DMS53 treated with DMSO at 0.1 percent for 48 hours (cell line): ENCODE results near the gene IGSF3.
"Not testable (repeated sequence)": the region's sequence is repeated elsewhere in the genome, so short reads cannot be mapped to it uniquely, and the experiment has no call there.

Source experiments
- DNase-seq: peaks from one replicate; lab custom pipeline; 2025; ENCODE audit not compliant: unreplicated experiment; lab: John Stamatoyannopoulos, UW

IGSF3 gene

DNA sequence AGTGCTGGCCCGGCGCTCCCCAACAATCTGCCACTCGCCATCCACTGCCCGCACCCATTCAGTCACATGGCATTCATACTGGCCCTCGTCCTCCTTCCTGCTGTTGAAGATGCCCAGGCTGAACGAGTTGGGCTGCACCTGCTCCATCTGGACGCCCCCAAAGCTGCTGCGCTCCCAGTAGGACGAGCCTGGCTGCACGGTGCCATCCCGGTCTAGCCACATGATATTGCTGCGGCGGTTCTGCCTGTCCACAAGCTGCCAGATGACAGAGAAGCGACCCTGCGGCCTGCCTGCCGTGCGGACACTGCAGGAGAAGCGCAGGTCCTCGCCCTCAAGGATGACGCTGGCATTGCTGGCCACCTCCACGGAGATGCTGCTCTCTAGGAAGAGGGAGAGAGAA, 63.9 kb downstream of the IGSF3 start:
- not testable (repeated sequence) for DNase-seq

DNA sequence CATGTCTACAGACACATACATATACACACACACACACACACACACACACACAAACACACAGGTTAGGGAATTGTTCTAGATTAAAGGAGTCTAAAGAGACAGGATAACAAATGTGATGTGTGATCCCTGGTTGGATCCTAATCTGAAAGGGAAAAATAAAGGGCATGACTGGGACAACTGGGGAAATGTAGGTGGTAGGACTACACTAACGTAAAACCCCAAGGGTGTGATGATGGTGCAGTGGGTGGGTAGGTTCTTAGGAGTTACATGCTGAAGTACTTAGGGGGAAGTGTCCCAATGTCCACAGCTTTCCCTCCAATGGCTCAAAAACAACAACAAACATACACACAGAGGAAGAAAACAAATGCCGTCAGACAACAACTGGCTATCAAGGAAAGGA, 68.2 kb downstream of the IGSF3 start:
- not testable (repeated sequence) for DNase-seq

DNA sequence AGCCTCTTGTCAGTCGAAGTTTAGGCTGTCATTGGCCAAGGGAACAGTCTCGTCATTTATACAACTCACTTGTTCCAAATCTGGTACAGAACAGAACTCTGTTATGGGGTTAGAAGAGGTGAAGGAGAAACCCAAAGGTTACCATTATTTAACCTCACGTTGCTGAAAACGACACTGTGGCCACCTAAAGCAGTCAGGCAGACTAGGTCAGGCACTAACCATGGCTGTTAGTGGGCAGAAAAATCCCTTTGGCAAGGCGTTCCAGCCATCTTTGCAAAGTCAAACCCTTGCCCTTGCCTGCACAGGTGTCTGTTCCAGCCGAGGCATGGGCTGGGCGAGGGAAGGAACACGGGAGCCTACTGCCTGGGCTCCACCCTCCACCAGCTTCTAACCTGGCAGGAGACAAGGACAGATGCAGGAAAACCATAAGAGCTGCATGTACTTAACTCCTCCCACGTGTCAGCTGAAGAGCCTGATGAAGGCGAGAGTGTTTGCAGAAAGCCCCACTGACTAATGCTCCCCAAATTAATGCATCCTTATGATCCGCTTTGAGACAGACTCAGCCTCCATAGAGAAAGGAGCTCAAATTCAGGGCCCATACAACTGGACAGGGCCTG, 69.0 kb downstream of the IGSF3 start:
- not testable (repeated sequence) for DNase-seq

DNA sequence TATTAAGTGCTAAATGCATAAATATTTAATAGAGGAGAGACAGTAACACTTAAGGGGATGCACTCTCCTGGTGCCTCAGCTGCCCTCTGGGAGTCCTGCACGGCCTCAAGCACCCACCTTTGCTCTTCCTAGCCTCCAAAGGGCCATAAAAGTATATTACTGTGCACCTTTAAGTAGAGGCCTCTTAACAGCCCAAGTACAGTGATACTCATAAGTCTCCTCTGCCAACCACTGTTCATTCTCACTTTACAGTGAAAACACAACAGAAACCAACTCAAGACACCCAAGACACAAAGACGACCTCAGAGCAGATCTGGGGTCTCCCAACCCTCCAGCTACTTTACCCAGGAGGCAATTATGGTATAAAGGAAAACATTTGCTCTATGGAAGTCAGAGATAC, 70.1 kb downstream of the IGSF3 start:
- not testable (repeated sequence) for DNase-seq

DNA sequence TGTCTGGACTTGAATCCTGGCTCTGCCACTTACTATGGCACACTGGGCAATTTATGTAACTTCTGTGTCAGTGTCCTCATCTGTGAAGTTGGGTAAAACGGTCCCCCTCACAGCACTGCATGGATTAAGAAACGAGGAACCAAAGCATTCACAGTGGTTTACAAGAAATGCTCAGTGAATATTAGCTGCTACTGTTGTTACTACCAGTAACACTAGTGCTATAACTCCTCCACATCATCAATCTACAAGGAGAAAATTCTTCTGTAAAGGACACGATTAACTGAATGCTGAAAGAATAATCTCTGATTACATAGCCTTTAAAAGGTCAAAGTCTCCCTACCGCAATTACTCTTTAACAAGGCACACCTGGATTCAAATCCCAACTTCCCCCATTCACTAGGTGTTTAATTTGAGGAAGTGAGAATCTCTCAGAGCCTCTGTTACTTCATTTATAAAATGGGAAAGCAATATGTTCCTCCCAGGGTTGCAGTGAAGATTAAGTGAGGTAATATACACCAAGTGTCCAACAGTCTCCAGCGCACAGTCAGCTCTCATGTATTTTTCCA, 70.7 kb downstream of the IGSF3 start:
- DNase-seq, result not testable (repeated sequence)

DNA sequence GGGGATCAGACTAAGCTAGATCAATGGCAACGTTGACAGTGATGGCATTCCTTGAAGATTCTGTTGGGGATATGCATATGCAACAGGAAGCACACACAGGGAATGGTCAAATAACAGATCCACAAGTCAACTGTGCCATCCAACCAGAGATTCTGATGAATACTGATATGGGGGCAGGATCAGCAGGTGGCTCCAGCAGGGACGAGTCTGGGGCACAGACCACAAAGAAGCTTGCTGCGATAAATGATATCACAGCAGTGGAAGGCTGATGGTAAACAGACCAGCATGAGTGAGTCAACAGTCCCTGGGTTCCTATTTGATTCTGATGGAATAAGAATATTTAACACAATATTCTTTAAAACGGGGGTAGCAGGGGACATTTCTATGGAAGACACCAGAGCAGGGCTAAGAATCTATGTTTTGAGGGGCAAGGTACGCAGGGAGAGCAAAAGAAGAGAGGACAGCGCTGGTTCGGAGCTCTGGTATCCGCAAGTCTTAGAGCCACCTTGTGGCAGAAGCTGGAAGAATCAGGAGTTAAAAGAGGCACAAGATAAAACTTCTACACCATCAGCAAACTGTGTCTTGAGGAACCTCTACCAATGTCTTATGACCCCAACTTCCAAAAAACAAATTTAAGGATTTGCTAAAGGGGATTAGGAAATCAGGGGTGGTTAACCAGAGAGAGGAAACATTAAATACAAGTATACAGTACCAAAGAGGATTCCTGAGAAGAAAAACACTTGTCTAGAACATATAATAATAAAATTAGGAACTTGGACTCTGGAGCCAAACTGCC, 71.4 kb downstream of the IGSF3 start:
- not testable (repeated sequence) for DNase-seq

DNA sequence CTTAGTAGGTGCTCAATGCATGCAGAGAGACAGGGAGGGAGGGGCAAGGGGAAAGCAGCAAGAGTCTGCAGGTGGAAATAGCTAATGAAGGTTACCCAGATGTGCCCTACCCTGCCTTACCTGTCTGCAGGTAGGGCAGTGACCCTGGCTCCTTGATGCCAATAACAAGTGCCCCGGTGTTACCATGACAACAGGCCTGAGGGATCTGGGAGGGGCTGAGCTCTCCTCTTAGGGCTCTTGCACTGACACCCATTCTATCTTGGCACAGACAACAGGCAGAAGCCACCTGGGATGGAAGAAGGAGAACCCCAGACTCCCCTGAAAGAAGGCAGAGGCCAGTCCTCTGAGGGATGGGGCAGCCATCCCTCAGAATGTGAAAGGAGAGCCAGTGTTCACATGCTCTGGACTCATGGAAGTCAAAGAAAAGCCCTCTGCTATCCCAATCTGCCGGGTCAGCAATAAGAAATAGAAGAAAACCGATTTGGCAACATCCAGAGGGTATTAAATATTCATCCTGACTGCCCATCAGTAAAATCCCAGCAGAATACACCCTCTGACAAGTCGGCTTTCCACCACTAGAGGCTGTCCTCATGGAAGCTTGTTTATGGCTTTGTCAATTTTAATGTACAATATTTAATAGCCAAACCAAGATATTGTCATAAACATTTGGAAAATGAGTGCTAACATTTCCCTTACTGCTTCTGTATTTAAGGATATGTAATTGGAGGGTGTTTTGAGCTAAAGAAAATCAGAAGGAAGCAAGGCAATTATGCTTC, 72.3 kb downstream of the IGSF3 start:
- not testable (repeated sequence) for DNase-seq

DNA sequence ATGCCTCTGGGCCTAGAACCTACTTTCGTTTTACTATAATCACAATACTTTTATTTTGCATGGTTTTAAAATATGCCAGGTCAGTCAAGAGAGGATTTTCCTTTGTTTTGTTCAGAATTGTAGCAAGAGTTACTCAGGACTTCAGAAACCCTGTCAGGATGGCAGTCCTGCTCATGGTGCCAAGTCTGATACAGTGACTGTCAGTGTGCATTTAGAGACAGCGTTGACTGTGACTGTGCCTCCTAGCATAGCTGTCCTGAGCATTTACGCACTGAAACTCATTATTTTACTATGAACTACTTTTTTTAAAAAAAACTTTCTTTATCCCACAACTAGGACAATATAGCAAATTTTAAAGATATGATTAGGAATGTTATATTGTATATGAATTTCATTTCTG, 73.6 kb downstream of the IGSF3 start:
- DNase-seq, result not testable (repeated sequence)

DNA sequence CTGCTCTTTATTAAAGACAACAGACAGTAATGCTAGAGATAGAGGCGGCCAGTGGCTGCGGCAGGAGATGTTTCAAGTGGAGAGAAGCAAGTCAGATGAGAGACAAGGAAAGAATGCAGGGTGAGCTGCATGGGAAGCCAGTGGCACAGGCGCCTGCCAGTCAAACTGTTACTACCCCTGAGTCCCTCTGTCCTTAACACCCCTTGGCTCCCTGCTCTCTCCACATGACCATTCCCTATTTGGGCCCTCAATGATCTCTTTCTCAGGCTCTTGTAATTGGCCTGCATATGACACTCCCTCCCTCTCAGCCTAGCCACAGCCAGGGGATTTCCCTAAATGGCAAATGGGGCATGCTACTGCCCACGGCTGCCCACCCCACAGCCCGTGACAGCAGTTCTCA, 74.1 kb downstream of the IGSF3 start:
- DNase-seq, result not testable (repeated sequence)

DNA sequence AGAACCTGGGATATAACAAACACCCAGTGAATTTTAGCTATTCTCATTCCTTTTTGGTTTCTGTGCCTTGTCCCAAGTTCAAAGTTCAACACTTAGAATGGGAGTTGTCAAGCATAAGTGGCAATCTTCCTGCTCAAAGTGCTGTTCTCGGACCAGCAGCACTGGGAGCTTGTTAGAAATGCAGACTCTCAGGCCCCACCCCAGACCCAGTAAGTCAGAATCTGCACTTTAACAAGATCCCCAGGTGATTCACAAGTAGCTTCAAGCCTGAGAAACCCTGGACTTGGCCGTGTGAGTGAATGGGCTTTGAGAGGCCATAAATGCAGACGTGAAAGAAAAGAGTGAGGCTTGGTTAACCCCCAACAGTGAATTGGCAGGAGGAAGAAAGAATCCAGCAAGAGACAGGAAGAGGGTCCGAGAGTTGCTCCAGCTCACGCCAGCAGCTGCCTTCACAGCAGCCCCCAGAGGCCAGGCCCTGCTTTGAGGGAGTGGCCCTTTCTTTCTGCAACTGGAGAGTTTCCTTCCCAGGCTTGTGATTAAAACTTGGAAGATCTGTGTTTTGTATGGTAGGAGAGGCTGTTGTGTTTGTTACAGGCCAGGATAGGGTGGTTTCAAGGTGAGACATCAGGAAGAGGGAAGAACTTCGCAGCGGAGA, 75.5 kb downstream of the IGSF3 start:
- DNase-seq, result not testable (repeated sequence)

DNA sequence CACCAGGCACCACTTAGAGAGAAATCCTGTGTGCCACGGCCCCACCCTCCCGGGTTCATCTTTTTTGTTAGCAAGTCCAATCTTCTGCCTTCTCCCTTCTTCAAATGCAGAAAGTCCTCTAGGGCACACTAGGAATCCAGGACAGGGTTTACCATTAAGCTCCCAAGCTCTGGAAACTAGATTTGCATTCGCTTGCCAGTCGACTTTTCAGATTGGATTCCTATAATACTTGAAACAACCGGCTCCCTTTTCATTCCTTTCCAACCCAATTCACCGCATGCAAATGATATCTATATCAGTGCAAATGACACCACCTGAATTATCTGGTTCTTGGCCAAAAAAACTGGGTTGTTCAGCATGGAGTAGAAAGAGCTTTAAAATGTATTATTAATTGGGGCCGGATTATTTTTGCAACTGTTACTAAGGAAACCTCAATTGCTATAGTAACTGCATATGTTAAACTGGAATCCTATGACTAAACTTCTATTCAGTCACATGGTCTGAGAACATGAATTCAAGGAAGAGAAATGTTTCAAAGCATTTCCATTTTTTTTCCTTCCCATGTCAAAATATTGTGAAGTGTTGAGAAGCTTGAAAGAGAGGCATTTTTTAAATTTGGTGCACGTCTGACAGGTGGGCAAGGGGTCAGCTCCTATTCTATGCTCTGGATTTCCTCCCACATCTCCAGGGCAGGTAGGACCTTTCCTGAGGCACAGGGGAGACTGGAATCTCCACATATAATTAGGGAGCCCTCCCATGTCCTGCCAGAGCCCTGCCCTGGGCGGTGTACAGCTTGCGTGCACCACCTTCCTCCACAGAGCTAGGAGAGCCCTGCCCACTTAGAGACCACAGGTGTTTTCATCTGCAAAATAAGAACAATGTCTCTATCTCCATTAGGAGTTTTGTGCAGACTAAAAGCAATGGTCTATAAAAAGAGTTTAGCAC, 76.3 kb downstream of the IGSF3 start:
- not testable (repeated sequence) for DNase-seq

DNA sequence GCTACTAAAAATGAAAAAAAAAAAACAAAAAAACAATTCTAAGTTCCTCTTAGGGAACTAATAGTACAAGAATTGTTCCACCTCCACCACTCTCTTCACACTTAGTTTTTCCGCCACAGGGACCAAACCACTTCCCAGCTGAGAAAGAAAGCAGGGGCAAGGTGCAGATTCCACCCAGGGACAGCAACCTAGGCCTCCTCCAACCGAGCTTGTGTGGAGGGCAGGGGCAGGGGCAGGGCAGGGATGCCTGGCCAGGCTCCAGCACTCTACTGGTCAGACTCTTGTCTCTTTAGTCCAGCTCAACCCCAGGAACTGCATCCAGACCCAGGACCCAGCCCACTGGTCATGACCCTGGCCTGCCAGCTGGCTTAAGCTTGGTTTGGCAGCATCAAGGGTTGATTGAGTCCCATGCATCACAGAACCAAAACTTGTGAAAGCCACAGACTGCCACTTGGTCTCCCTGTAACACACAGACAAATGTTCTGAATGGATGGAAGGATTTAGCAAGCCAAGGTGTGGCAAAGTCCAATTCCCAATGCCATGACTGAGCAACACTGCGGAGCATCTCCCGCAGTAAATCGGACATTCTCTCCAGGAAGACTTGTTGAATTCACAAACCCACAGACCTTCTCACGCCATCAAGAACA, 77.1 kb downstream of the IGSF3 start:
- not testable (repeated sequence) for DNase-seq

DNA sequence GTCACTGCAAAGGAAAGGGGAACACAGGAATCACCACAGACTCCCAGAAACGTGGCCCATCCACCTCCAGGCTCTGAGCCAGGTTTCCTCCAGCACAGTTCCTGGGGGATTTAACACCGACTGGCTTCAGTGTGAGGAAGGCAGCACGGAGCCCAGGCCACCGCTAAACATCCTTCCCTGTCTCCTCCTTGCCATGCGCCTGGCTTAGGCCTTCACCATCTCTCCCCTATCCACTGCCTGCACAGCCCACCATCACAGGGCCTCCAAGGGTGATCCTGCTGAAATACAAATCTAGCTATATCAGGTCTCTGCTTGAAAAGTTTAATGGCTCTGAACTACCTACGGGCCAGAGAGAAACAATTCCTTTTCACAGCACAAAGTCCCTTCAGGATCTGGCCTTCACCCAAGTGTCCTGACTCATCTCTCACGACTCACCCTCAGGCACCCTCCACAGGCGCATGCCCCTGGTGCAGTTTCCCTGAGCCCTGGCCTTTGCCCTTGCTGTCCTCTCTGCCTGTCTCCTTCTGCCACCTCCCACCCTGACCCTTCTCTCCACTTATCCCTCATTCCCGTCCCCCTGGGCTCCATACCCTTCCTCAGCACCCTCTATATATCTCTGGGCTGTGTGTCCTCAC, 78.3 kb downstream of the IGSF3 start:
- DNase-seq, result not testable (repeated sequence)

DNA sequence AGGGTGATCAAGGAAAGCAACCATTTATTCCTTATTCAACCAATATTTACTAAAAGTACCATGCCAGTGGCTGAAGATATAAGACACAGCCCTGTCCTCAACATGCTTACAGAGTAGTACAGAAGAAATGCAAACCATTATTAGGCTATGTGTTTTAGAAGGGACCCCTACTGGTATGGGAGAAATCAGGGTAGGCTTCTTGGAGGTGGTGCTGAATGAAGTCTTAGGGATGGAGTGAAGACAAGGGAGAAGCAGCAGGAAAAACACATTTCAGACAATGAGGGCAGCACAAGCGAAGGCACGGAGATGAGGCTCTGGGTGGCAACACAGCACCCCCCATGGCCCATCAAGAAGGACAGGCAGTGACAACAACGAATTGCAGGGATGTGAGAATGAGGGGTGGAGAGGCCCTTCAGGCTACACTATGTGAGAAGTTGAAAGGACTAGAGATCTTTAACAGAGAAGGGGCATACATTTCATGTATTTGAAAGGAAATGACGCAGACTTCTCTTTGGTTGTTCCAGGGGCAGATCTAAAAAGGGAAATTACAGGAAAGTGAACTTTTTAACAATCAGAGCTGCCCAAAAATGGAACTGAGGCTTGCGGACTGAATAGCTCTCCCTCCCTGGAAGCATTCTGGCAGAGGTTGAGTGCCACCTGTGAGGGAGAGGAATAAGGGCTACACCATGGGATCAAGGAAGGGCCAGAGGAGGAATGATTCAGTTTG, 79.9 kb downstream of the IGSF3 start:
- DNase-seq, result no peak

DNA sequence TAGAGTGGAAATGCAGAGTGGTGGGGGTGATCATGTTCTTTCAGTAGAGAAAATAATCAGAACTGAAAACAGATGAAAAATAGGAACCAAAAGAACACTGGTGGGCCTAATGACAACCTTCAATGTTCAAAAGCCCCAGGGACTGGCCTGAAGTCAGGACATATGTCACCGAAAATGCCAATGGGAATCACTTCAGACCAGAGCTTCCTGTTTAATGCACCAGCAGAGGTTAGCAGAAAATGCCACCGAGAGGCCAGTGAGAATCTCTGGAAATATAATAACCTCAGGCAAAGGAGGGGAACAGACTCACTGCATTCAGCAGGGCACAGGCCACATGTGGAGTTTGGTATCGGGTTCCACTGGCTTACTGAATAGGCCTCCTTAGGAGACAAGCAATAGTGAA, 80.8 kb downstream of the IGSF3 start:
- no peak for DNase-seq

DNA sequence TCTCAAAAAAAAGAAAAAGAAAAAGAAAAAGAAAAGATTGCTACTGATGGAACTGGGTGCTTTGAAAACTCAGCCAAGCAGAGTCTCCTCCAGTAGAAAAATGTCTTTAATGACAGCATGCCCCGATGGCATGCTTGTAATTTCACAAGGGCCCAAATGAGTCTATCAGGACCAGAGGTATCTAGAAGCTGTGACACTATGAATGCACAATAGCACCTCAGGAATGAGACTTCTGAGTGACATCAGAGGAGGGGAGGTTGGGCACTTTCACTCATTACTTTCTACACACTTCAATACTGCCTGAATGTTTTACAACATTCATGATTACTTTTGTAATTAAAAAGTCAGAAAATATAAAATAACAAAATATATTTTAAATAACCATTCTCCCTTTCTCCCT, 81.6 kb downstream of the IGSF3 start:
- DNase-seq, result no peak

DNA sequence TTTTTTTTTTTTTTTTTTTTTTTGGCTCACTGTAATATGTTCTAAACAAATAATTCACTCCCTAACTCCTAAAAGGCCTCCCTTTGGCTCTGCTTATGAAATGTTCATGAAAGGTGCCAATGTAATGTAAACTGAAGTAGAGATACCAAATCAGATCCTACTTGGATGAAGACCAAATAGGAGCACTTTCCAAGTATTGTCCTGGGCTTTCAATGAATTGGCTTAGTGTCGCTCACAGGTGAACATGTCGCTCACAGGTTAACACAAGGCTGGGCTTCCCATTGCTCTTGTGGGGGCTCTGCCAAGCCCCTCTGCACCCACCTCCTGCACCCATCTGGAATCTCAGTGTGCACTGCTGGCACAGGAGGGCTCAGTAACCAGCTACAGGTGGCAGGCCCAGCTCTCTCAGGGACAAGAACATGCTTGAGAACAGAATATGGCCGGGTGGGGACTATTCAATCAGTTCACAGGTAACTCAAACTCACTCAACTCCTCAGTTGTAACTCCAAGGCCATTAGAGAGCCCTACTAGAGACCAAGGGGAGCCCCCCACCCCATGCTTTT, 86.1 kb downstream of the IGSF3 start:
- no peak for DNase-seq
